DOHH2 (cell line): ENCODE results near the gene MYL5.

ENCODE experiments used
- H3F3A ChIP-seq: fragments of 200-600 bp; sonication (generic), shearing (Covaris generic); 2 replicates; pipeline ENCODE4 v1.6.0; 2016; ENCODE audit warnings: antibody characterized with exemption, mild to moderate bottlenecking; ENCODE audit not compliant: control insufficient read depth, insufficient read depth
- H3K27ac ChIP-seq: fragments of 200-600 bp; sonication (generic); 2 replicates; pipeline ENCODE4 v1.5.1; 2014; ENCODE audit warnings: low read depth, mild to moderate bottlenecking, low read length, moderate library complexity
- H3K27me3 ChIP-seq: fragments of 200-600 bp; sonication (generic); 2 replicates; pipeline ENCODE4 v1.6.1; 2014; ENCODE audit warnings: mild to moderate bottlenecking, low read length, mixed read lengths; ENCODE audit not compliant: control insufficient read depth
- H3K36me3 ChIP-seq: fragments of 200-600 bp; sonication (generic); 2 replicates; pipeline ENCODE4 v1.6.1; 2014; ENCODE audit warnings: mild to moderate bottlenecking, low read length, moderate library complexity, mixed read lengths; ENCODE audit not compliant: control insufficient read depth
- H3K4me1 ChIP-seq: fragments of 200-600 bp; sonication (generic); 2 replicates; pipeline ENCODE4 v1.6.1; 2014; ENCODE audit warnings: mild to moderate bottlenecking, low read length, mixed read lengths; ENCODE audit not compliant: control insufficient read depth
- H3K4me2 ChIP-seq: fragments of 200-600 bp; sonication (generic); 2 replicates; pipeline ENCODE4 v1.6.0; 2014; ENCODE audit warnings: mild to moderate bottlenecking, low read length, moderate library complexity
- H3K4me3 ChIP-seq: fragments of 200-600 bp; sonication (generic); 2 replicates; pipeline ENCODE4 v1.5.1; 2014; ENCODE audit warnings: mild to moderate bottlenecking, low read length, mixed read lengths
- H3K79me2 ChIP-seq: fragments of 200-600 bp; sonication (generic); 2 replicates; pipeline ENCODE4 v1.6.1; 2014; ENCODE audit warnings: mild to moderate bottlenecking, low read length, mixed read lengths; ENCODE audit not compliant: control insufficient read depth
- H3K9me2 ChIP-seq: fragments of 200-600 bp; sonication (generic); replicated peaks from 2 replicates; pipeline ENCODE4 v1.6.1; 2014; ENCODE audit warnings: mild to moderate bottlenecking, low read length, mixed read lengths; ENCODE audit not compliant: control insufficient read depth
- H3K9me3 ChIP-seq: fragments of 200-600 bp; sonication (generic); 2 replicates; pipeline ENCODE4 v1.6.1; 2014; ENCODE audit warnings: antibody characterized with exemption, low read length, mixed read lengths; ENCODE audit not compliant: control insufficient read depth, insufficient read depth
- H4K20me1 ChIP-seq: fragments of 200-600 bp; sonication (generic); 2 replicates; pipeline ENCODE4 v1.6.0; 2014; ENCODE audit warnings: low read depth, mild to moderate bottlenecking, antibody characterized with exemption, low read length, moderate library complexity; ENCODE audit not compliant: control insufficient read depth, insufficient read depth
- CTCF ChIP-seq: fragments of 200-600 bp; sonication (generic); IDR thresholded peaks from one replicate; pipeline ENCODE4 v1.5.1; 2014; ENCODE audit warnings: antibody characterized with exemption, mild to moderate bottlenecking, low read depth, low read length; ENCODE audit not compliant: poor library complexity, severe bottlenecking
- EZH2phosphoT487 ChIP-seq: fragments of 200-600 bp; sonication (generic); IDR thresholded peaks from 2 replicates; pipeline ENCODE4 v1.6.1; 2017; ENCODE audit warnings: borderline replicate concordance, mild to moderate bottlenecking, antibody characterized with exemption, low read length, moderate library complexity, mixed read lengths

The MYL5 gene

GRCh38 chr4:630656-631055 is 43.7 kb upstream of the MYL5 start:
- Histone ChIP-seq H3K79me2 (no peaks in the 10 kb centered on the region), H3K4me3 (no peak overlapping the region), H3K27ac (no peak overlapping the region), H3K4me1 (no peaks in the 10 kb centered on the region), H3K4me2 (no peak overlapping the region), H3K36me3 (no peaks in the 10 kb centered on the region), H3F3A (no peaks in the 10 kb centered on the region), H4K20me1 (no peaks in the 10 kb centered on the region), H3K9me3 (peaks cover 20% of the 10 kb centered on the region; the same call in 1 of the 2 replicates), H3K9me2 (no peaks in the 10 kb centered on the region), H3K27me3 (no peaks in the 10 kb centered on the region)
- TF ChIP-seq EZH2phosphoT487 (no peak), CTCF (no peak)

GRCh38 chr4:632196-632790 is 42.0 kb upstream of the MYL5 start:
- Histone ChIP-seq H3K27ac (no peak overlapping the region), H3K4me3 (no peak overlapping the region), H4K20me1 (no peaks in the 10 kb centered on the region), H3K36me3 (no peaks in the 10 kb centered on the region), H3K9me2 (no peaks in the 10 kb centered on the region), H3K79me2 (no peaks in the 10 kb centered on the region), H3K4me1 (no peaks in the 10 kb centered on the region), H3K9me3 (peaks cover 22% of the 10 kb centered on the region; the same call in 1 of the 2 replicates), H3K4me2 (no peak overlapping the region), H3F3A (no peaks in the 10 kb centered on the region), H3K27me3 (no peaks in the 10 kb centered on the region)
- TF ChIP-seq EZH2phosphoT487, result no peak
- TF ChIP-seq CTCF, result no peak

- TF ChIP-seq EZH2phosphoT487 (no peak), CTCF (no peak)
- Histone ChIP-seq H3K27ac (no peak overlapping the region), H3K4me2 (no peak overlapping the region), H3K27me3 (no peaks in the 10 kb centered on the region), H3K9me3 (peaks cover 22% of the 10 kb centered on the region; the same call in 1 of the 2 replicates), H4K20me1 (no peaks in the 10 kb centered on the region), H3K9me2 (no peaks in the 10 kb centered on the region), H3K36me3 (no peaks in the 10 kb centered on the region), H3K4me3 (no peak overlapping the region), H3K4me1 (no peaks in the 10 kb centered on the region), H3K79me2 (no peaks in the 10 kb centered on the region), H3F3A (no peaks in the 10 kb centered on the region)
These were observed 41.4 kb upstream of the MYL5 start for GRCh38 chr4:632926-633325.
